ENCODE results near the gene SIN3B.

SIN3B gene

DNA sequence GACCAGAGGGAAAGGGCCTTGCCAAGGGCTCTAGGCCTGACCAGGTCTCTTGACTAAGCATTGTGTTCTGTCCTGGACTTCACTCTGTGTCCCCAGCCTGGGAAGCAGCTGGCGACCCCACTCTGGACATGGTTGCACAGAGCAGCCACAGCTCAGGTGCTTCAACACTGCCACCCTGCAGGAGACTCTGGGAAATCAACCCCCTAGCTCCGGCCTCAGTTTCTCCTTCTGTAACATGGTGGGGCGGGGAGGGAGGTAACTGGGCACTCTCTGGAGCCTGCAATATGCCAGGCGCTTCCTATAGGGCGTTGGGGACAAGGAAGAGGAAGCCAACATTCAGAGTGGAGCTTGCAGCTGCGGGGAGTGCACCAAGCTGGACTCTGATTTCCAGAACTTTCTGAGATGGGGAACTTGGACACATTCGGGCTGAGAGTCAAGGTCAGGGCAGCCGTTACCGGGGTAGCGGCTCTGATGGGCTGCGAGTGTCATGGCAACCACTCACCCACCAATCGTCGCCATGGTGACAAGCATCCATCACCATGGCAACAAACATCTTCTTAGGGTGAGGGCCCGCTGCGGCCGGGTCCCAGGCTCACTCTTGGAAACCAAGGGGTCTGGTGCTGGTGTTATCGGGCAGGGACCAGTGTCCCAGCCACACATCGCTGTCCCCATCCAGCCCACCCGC lies 72.4 kb downstream of the SIN3B start:
- FAIRE-seq: no peak
- no peak for DNase-seq (ENCODE audit: extremely low spot score, insufficient read length, low read depth)

DNA sequence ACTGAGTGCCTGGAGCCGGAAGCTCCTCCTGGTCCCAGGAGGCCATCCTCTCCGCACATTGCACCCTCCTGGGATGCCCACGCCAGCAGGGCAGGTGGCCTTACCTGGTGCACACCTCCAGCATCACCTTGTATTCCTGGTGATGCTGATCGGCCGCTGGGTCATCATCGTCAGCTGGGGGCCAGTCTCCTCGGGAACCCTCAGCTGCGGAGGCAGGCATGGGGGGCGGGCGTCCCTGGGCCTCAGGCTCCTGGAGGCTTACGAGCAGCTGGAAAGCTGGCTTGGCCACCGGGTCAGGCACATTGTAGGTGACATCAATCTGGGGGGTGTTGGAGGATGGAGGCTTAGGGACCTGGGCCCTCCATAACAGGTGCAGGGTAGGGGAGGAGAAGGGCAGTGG lies 73.3 kb downstream of the SIN3B start:
- no peak for FAIRE-seq
- DNase-seq (ENCODE audit: extremely low spot score, insufficient read length, low read depth): no peak

DNA sequence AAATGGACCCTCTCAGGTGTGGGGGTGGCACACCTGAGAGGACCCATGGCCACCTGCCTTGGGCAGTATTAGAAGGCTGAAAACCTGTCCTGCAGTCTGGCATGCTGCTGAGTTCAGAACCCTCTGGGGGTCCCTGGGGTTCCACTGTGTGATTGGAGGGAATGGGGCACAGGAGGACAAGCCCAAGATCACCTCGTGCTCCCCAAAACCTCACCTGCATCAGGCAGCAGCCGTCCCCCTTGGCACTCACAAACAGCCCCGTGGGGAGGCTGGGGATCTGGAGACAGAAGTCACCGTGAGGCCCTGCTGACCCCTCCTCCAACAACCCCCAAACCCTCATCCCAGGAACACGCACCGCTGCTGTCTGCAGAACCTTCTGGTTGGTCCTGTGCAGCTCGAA lies 74.1 kb downstream of the SIN3B start:
- FAIRE-seq (no peak), DNase-seq (ENCODE audit: extremely low spot score, insufficient read length, low read depth) (no peak)

DNA sequence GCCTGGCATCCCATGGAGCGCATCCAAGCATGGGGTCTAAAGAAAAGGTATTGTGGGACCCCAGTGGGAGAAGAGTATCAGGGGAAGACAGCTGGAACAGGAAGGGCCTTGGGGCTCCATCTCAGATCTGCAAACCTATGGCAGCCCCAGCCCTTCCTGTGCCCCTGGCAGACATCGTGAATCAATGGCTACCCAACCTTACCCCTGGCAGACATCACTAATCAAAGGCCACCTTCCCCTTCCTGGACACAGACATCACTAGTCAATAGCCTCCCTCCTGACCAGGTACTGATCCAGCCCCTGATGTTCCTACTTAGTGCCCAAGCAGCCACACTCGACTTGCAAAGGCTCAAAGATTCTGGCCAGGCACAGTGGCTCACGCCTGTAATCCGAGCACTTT lies 75.4 kb downstream of the SIN3B start:
- no peak for FAIRE-seq
- DNase-seq (ENCODE audit: extremely low spot score, insufficient read length, low read depth): no peak

DNA sequence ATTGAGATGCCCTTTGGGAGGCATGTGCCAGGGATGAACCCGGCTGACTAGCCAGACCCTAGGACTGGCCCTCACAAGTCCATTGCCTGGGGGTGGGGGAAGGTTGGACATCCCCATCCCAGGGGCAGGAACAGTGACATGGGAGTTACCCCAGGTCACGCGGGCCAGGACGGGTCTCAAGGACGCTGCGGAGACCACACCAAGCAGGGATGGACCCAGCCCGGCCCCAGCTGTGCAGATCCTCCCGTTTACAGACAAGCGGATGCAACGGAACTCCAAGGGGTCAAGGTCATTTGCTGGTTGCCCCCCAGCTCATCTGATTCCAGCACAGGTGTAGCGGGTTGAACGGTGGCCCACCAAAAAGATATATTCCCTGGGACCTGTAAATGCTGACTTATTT lies 79.6 kb downstream of the SIN3B start:
- FAIRE-seq (no peak), DNase-seq (ENCODE audit: extremely low spot score, insufficient read length, low read depth) (no peak)

DNA sequence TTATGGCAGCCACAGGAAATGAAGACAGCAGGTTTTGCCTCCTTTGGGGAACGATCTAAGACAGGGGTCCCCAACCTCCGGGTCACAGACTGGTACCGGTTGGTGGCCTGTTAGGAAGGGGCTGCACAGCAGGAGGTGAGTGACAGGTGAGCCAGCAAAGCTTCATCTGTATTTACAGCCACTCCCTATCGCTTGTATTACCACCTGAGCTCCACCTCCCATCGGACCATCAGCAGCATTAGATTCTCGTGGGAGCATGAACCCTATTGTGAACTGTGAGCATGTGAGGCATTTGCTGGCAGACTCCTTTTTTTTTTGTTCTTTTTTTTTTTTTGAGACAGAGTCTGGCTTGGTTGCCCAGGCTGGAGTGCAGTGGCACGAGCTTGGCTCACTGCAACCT lies 81.8 kb downstream of the SIN3B start:
- FAIRE-seq (no peak), DNase-seq (ENCODE audit: extremely low spot score, insufficient read length, low read depth) (no peak)

DNA sequence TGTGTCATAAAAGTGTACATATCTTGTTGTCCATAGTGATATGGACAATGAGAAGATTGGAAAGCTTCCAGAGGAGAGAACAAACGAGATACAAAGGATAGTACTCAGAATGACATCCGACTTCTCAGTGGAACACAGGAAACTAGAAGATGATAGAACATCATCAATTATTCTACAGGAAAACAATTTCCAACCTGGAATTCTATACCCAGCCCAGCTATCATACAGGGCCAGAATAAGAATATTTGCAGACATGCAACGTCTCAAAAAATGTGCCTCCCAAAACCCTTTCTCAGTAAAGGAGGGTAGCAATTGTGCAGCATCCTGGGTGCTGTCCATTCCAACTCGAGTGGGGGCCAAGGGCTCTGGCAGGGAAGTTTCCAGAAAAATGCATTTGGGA lies 83.6 kb downstream of the SIN3B start:
- no peak for DNase-seq (ENCODE audit: extremely low spot score, insufficient read length, low read depth)
- FAIRE-seq: no peak

DNA sequence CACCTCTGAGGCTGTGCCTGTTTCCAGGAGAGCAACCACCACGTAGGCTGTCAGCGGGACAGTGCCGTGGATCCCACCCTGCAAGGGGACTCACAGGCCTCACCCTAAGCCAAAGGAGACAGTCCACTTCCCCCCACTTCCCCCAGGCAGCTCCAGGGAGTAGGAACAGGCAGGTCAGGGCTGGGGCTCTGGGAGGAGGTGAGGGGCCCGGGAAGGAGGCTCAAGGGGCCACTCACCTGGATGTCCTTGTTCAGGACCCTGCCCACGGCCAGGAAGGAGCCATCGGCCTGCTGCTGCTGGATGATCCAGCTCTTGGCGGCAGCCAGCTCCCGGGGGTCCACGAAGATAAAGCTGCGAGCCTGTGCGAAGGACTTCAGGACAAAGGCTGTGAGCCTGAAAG lies 85.2 kb downstream of the SIN3B start:
- FAIRE-seq (no peak), DNase-seq (ENCODE audit: extremely low spot score, insufficient read length, low read depth) (no peak)

DNA sequence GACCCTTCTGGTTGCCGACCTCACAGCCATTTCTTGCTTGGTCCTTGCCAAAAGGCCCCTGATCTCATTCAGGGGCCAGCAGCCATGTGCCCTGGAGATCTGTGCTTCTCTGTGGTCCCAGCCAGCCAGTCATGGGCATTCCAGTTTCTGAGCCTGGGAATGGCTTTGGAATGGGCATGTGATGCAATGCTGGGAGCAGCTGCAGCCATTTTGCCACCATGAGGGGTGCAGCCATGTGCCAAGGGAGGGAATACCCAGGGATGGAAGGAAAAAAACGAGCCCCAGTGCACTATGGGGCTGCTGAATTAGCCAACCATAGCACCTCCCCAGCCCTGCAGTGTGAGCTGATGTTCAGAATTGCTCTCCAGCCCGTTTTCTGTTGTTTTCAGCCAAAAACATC lies 85.9 kb downstream of the SIN3B start:
- FAIRE-seq (no peak), DNase-seq (ENCODE audit: extremely low spot score, insufficient read length, low read depth) (no peak)

DNA sequence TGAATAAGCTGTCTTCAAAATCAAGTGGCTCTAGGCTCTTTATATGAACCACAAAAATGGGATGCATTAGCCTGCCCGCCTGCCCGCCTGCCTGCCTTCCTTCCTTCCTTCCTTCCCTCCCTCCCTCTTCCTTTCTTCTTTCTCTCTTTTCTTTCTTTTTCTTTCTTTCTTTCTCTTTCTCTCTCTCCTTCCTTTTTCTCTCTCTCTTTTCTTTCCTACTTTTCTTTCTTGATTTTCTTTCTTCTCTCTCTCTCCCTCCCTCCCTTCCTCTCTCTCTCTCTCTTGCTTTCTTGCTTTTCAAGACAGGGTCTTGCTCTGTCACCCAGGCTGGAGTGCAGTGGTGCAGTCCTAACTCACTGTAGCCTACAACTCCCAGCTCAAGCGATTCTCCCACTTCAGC lies 86.5 kb downstream of the SIN3B start:
- no peak for FAIRE-seq

DNA sequence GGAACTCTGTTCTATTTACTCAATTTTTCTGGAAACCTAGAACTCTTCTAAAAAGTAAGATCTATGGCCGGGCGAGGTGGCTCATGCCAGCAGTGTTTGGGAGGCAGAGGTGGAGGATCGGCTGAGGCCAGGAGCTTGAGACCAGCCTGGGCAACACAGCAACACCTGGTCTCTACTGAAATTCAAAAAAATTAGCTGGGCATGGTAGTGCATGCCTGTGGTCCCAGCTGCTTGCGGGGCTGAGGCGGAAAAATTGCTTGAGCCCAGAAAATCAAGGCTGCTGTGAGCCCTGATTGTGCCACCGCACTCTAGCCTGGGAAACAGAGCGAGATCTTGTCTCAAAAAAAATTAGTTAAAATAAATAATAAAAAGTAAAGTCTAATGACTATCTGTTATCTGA lies 88.2 kb downstream of the SIN3B start:
- no peak for DNase-seq (ENCODE audit: extremely low spot score, insufficient read length, low read depth)
- no peak for FAIRE-seq

More for the DNA sequence above, 86.5 kb downstream of the SIN3B start:
- no peak for DNase-seq (ENCODE audit: extremely low spot score, insufficient read length, low read depth)

DNA sequence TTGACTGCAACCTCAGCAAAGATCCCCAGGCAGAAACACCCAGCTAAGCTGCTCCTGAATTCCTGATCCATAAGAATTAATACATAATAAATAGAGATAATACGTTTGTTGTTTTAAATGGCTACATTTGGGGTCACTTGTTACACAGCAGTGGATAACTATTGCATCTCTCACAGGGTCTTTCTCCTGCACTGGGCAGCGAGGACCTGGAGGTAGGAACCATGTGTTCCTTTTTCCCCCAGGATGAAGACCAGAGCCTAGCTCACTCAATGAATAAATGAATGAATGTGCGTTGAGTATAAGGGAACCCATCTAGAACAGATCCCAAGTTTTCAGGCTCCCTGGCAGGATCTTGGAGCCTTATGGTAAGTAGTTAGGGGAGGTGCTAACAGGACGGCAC lies 90.3 kb downstream of the SIN3B start:
- DNase-seq (ENCODE audit: extremely low spot score, insufficient read length, low read depth) (no peak), FAIRE-seq (no peak)

DNA sequence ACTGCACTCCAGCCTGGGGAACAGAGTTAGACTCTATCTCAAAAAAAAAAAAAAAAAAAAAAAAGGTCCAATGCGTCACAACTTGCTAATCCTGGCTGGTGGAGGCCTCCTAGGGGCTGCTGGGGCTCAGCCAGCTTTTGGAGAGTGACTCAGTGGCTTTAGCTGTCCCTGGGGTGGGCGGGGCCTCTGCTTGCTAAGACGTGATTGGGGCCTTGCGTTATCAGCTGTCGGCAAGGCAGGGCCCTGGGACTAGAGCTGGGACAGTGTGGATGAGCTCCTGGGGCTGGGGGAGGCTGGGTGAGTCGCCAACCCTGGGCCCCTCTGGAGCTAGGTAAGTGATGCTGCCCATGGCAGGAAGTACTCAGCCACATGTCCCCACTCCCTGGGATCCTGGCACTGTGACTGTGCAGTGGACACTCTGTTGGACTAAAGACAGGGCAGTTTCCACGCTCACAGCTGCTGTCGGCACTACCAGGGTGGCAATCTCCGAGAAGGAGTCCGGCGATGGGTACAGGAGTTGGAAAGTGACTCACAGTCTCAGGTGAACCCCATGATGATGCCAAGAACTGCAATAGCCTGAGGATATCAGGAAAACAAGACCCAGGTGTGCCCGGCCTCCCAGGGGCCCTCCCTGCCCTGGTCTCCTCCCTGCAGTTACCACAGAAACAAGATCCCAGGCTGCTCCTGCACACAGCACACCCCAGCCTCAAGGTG lies 91.8 kb downstream of the SIN3B start:
- DNase-seq (ENCODE audit: extremely low spot score, insufficient read length, low read depth) (no peak), FAIRE-seq (no peak)

DNA sequence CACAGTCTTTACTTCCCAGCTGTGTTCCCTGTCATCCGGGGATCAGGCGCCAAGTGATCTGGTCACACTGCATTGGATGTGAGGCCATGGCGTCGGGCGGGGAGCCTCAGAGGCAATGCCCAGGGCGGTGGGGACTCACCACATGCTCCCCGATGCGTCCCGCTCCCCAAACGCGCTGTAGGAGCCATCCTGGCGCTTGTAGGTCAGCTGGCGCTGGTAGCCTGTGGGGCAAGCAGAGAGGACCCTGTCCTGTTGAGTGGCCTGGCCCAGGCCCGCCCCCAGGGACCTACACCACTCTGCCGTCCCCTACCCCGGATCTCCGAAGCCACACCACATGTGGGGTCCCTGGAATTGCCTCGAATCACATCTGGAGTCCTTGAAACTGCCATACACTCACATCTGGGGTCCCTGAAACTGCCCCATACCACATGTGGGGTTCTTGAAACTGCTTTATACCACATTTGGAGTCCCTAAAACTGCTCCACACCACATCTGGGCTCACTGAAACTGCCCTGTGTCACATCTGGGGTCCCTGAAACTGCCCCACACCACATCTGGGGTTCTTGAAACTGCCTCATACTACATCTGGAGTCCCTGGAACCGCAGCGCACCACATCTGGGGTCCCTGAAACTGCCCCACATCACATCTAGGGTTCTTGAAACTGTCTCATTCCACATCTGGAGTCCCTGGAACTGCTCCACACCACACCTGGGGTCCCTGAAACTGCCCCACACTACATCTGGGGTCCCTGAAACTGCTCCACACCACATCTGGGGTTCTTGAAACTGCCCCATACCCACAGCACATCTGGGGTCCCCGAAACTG lies 92.8 kb downstream of the SIN3B start:
- DNase-seq (ENCODE audit: extremely low spot score, insufficient read length, low read depth) (no peak), FAIRE-seq (no peak)

DNA sequence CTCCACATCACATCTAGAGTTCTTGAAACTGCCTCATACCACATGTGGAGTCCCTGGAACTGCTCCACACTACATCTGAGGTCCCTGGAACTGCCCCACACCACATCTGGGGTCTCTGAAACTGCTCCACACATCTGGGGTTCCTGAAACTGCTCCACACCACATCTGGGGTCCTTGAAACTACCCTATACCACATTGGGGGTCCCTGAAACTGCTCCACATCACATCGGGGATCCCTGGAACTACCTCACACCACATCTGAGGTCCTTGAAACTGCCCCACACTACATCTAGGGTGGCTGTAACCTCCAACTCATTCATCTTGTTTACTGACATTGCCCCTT lies 93.4 kb downstream of the SIN3B start:
- no peak for DNase-seq (ENCODE audit: extremely low spot score, insufficient read length, low read depth)
- FAIRE-seq: no peak

DNA sequence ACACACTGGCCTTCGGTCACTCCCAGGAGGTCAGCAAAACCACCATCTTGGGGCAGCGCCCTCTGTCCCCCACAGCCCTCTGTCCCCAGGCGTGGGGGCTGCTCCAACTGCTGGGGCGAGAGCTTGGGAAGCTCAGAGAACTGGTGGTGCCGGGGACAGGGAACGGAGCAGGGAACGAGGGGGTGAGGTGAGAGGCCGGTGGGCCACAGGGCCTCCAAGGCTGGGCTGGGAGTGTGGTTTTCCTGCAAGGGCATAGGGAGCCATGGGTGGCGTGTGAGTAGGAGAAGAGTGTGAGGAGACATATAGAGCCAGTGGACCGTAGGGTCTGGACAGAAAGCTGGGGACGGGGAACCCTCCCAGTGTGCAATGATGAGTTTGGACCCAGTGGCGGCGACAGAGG lies 93.8 kb downstream of the SIN3B start:
- no peak for FAIRE-seq
- DNase-seq (ENCODE audit: extremely low spot score, insufficient read length, low read depth): no peak

DNA sequence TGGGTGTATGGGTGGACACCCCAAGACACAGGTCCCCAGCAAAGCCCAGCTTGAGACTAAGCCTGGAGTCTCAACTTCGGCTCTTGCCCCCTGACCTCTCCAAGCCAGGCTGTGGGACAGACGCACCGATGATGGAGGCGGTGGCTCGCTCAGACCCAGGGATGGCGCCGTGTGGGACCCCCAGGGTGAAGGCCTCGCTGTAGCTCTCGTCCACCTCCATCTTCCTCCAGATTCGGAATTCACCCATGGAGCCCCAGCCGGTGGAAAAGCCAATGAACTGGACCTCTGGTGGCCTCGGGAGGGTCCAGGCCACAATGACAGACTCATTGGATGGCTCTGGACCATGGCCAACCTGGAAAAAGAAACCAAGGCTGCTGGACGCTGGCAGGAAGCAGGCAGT lies 98.7 kb downstream of the SIN3B start:
- FAIRE-seq (no peak), DNase-seq (ENCODE audit: extremely low spot score, insufficient read length, low read depth) (no peak)

DNA sequence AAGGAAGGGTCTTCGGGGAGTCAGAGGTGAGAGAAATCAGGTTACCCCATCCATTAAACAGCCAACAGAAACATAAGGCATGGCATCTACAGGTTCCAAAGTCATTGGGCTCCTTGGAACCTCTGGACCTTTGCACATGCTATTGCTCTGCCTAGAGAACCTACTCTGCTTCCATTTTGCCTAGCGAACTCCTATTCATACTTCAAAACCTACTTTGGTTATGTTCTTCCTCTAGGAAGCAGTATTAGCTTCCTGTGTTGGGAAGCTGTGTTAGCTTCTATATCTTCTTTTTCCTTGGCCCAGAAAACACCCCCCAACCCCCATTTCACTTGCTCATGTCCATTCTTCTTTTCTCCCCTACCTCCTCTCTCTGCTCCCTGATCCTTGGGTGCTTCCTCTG lies 99.2 kb downstream of the SIN3B start:
- DNase-seq (ENCODE audit: extremely low spot score, insufficient read length, low read depth) (no peak), FAIRE-seq (no peak)

DNA sequence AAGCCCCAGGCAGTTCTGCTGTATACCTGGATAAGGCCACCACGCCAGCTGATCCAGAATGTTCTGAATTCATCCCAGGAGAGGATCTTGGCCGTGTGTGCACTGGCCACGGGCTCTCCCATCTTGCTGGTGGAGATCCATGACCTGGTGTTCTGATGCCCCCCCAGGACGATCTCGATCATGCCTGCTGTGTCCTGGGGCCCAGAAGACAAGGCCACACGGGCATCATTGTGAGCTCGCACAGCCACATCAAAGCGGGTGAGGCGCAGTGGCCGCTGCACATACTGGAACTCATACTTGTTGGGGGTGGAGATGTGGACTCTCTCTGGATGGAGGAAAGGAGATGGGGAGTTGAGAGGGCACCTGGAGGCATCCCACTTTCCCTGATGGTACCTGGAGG lies 99.7 kb downstream of the SIN3B start:
- no peak for FAIRE-seq

More for the DNA sequence above, 99.7 kb downstream of the SIN3B start:
- no peak for DNase-seq (ENCODE audit: extremely low spot score, insufficient read length, low read depth)

Measured in GM18507 (cell line).